ENCODE data around the gene METTL26. TPM values are rescaled to one million over a fixed set of nuclear protein-coding genes. Genes with fewer than 3 reads are reported as not detected.

Gene METTL26
- total and polyA plus RNA-seq, 9 of the 15 experiments (the other 6 are each of a cell fraction or from before 2014, with no cell fraction given) = 7.3 to 262 (median 80.9) TPM

- TF ChIP-seq MLX (CRISPR knock-in tag; conservative IDR thresholded peaks at IDR 0.05) (no peak), ZNF318 (IDR thresholded peaks at IDR 0.05; ENCODE audit: borderline replicate concordance in 1 of 2, low read depth in 1 of 2) (no peak), CBFA2T3 (IDR thresholded peaks at IDR 0.05) (peak; percentile 55), POLR2AphosphoS5 (IDR thresholded peaks at IDR 0.05; ENCODE audit: control insufficient read depth, insufficient read depth, low read depth, low read length) (no peak), CBX3 (IDR thresholded peaks at IDR 0.05; ENCODE audit: borderline replicate concordance in 1 of 2, low read length in 2 of 2) (peak in 1 of 2 experiments; percentile 80; a peak in 1 of 3 replicates), BRF1 (IDR thresholded peaks at IDR 0.05; ENCODE audit: borderline replicate concordance, extremely low read depth, insufficient read length) (no peak), CBFA2T2 (conservative IDR thresholded peaks at IDR 0.05) (no peak), CHD2 (IDR thresholded peaks at IDR 0.05; ENCODE audit: low read depth, low read length) (no peak), FOXA1 (IDR thresholded peaks at IDR 0.05; ENCODE audit: borderline replicate concordance) (no peak), OTX1 (CRISPR knock-in tag; IDR thresholded peaks at IDR 0.05) (no peak), MLLT1 (IDR thresholded peaks at IDR 0.05) (no peak), RNF2 (IDR thresholded peaks at IDR 0.05) (peak; percentile 65; the same call in 1 of the 2 replicates), WHSC1 (IDR thresholded peaks at IDR 0.05; ENCODE audit: low read length) (no peak), TEAD4 (IDR thresholded peaks at IDR 0.05; ENCODE audit: low read length) (peak; percentile 22; the same call in 1 of the 2 replicates), TEAD4 (CRISPR knock-in tag; IDR thresholded peaks at IDR 0.05; ENCODE audit: borderline replicate concordance) (no peak)
These were observed 45.8 kb upstream of the METTL26 start (continued) for GRCh38 chr16:681746-682427.
